ENCODE results near the gene RPL23. TPM values are rescaled to one million over a fixed set of nuclear protein-coding genes. Genes with fewer than 3 reads are reported as not detected.
A peak's percentile ranks its signal among the peaks of the same experiment; 100 is the strongest.

The RPL23 gene
- total and polyA plus RNA-seq, 9 of the 15 experiments (the other 6 are each of a cell fraction or from before 2014, with no cell fraction given): 1,745 to 3,667 (median 3,096) TPM

DNA sequence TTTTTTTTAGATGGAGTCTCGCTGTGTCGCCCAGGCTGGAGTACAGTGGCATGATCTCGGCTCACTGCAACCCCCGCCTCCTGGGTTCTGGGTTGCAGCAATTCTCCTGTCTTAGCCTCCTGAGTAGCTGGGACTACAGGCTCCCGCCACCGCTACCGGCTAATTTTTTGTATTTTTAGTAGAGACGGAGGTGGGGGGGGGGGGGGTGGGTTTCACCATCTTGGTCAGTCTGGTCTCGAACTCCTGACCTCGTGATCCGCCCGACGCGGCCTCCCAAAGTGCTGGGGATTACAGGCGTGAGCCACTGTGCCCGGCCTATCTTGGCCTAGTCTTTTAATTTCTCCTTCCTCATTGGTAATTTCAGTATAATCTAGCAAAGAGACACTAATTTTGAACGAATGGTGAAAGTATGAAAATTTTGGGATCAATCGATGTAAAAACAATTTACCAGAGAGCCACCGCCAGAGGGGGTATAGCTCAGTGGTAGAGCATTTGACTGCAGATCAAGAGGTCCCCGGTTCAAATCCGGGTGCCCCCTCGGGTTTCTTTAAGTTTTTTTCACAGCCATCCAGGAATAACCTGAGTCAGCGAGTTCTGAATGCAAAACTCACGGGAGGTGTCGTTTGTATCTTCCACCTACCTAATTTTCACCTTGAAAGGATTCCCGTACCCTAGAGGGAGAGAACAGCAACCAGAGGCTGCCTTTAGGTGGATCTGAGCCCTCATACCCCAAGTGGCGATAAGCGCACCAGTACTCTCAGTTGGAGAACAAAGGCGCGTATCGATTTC is 13.9 kb upstream of the RPL23 start (continued):
- TF ChIP-seq MAFG (tag; conservative IDR thresholded peaks at IDR 0.05): peak; percentile 98
- peak; percentile 44 for TF ChIP-seq HDAC3 (IDR thresholded peaks at IDR 0.05; ENCODE audit: borderline replicate concordance, partially characterized antibody)
- peak; percentile 59; the same call in 1 of the 2 replicates for TF ChIP-seq ZNF407 (IDR thresholded peaks at IDR 0.05; ENCODE audit: low read depth)
- TF ChIP-seq SRF (CRISPR knock-in tag; IDR thresholded peaks at IDR 0.05): no peak
- TF ChIP-seq RNF2 (IDR thresholded peaks at IDR 0.05): no peak; the same call in 1 of the 2 replicates
- TF ChIP-seq ZNF764 (CRISPR knock-in tag; IDR thresholded peaks at IDR 0.05; ENCODE audit: low read depth): 0 out of 2 replicates have a peak, but pooled peaks have one; percentile 23
- TF ChIP-seq CEBPG (CRISPR knock-in tag; IDR thresholded peaks at IDR 0.05): no peak
- peak; percentile 46 to 73; a peak in 3 of 4 replicates for TF ChIP-seq CEBPG (tag; conservative IDR thresholded peaks at IDR 0.05 in 1 of 2, IDR thresholded peaks at IDR 0.05 in 1 of 2)
- no peak for TF ChIP-seq LCOR (CRISPR knock-in tag; IDR thresholded peaks at IDR 0.05)
- TF ChIP-seq SMARCA4 (IDR thresholded peaks at IDR 0.05): no peak
- no peak for TF ChIP-seq RHOXF2B (CRISPR knock-in tag; conservative IDR thresholded peaks at IDR 0.05)
- peak; percentile 99 for TF ChIP-seq ZNF316 (IDR thresholded peaks at IDR 0.05)
- TF ChIP-seq GTF3C2 (IDR thresholded peaks at IDR 0.05; ENCODE audit: borderline replicate concordance, extremely low read depth, insufficient read length): peak; percentile 80
- TF ChIP-seq ETS1 (conservative IDR thresholded peaks at IDR 0.05; ENCODE audit: control insufficient read depth, low read depth, low read length): 0 out of 2 replicates have a peak, but pooled peaks have one; percentile 43
